Colonic mucosa (tissue), 4 donors: ENCODE measurements around the gene COMMD3. TPM values are rescaled to one million over a fixed set of nuclear protein-coding genes. Genes with fewer than 3 reads are reported as not detected.
"Not testable (repeated sequence)": the region's sequence is repeated elsewhere in the genome, so short reads cannot be mapped to it uniquely, and the experiment has no call there.

ENCODE experiments used
- DNase-seq: peaks from one replicate; pipeline ENCODE4 v3.0.0-alpha.2; 2020
- H3K27ac ChIP-seq: fragments of 200-600 bp; one replicate; pipeline ENCODE4 v1.8.0; 2021
- H3K27me3 ChIP-seq: fragments of 200-600 bp; one replicate; pipeline ENCODE4 v1.8.0; 2021
- H3K36me3 ChIP-seq: fragments of 200-600 bp; one replicate; pipeline ENCODE4 v1.8.0; 2021
- H3K4me1 ChIP-seq: fragments of 200-600 bp; one replicate; pipeline ENCODE4 v1.8.0; 2021; ENCODE audit warnings: mild to moderate bottlenecking
- H3K4me3 ChIP-seq: fragments of 200-600 bp; one replicate; pipeline ENCODE4 v1.8.0; 2021
- H3K9ac ChIP-seq, 2 donors: one replicate each; pipeline ENCODE4 v1.7.0; 2013; ENCODE audit warnings: control low read depth in 2 of 2, low read depth in 2 of 2, low read length in 2 of 2
- H3K9me3 ChIP-seq: fragments of 200-600 bp; one replicate; pipeline ENCODE4 v1.8.0; 2021
- CTCF ChIP-seq: fragments of 200-600 bp; IDR thresholded peaks from one replicate; pipeline ENCODE4 v1.8.0; 2022; ENCODE audit warnings: antibody characterized with exemption, mild to moderate bottlenecking
- intact Hi-C: fragments of 100-400 bp; cut with DNase I; formaldehyde crosslinking; loops from one replicate; pipeline ENCODE4 v1.14.1; 2022
- total RNA-seq, 2 donors: library from RNA; stranded (reverse); fragmentation: NEBNext Ultra II Directional in 1 of 2; extraction: Animal tissue kit (Norgen Biotek cat#: 25700) in 1 of 2; gene quantifications; one replicate each; pipeline ENCODE4 v1.2.1, GENCODE V29; 2021
- donor health status: healthy.
- donor health status: DM: no; HTN: no; CAD: no.
- donor health status: DM: no; HTN: no; CAD: no.

The COMMD3 gene
- total RNA-seq, 2 donors from 2014 or later = 41.3 to 45.7 TPM

- Histone ChIP-seq H3K27ac (no peak overlapping the region), H3K27me3 (no peaks in the 10 kb centered on the region), H3K4me3 (no peak overlapping the region), H3K36me3 (no peaks in the 10 kb centered on the region), H3K4me1 (no peaks in the 10 kb centered on the region), H3K9ac (no peak overlapping the region), H3K9me3 (no peaks in the 10 kb centered on the region)
- DNase-seq = no peak
- intact Hi-C loops = no loop called here
- TF ChIP-seq CTCF = no peak
These were observed 40.2 kb downstream of the COMMD3 start for GRCh38 chr10:22356324-22356873.

GRCh38 chr10:22357770-22358169 is 41.6 kb downstream of the COMMD3 start:
- H3K4me1 ChIP-seq, H3K9me3 ChIP-seq, intact Hi-C loops, H3K4me3 ChIP-seq, H3K27me3 ChIP-seq, DNase-seq, H3K9ac ChIP-seq, H3K27ac ChIP-seq, H3K36me3 ChIP-seq: not testable (repeated sequence)

- H3K36me3 ChIP-seq = no peaks in the 10 kb centered on the region
- H3K4me1 ChIP-seq = no peaks in the 10 kb centered on the region
- H3K9ac ChIP-seq = no peak overlapping the region
- H3K27me3 ChIP-seq = no peaks in the 10 kb centered on the region
- no peak overlapping the region for H3K4me3 ChIP-seq
- no peaks in the 10 kb centered on the region for H3K9me3 ChIP-seq
- TF ChIP-seq CTCF = no peak
- no peak for DNase-seq
- intact Hi-C loops = no loop called here
- H3K27ac ChIP-seq = no peak overlapping the region
These were observed 47.1 kb downstream of the COMMD3 start for GRCh38 chr10:22363305-22363704.

- H3K27me3 ChIP-seq = no peaks in the 10 kb centered on the region
- no peak for DNase-seq
- H3K27ac ChIP-seq = no peak overlapping the region
- no peaks in the 10 kb centered on the region for H3K36me3 ChIP-seq
- H3K4me1 ChIP-seq = no peaks in the 10 kb centered on the region
- TF ChIP-seq CTCF = no peak
- no peaks in the 10 kb centered on the region for H3K9me3 ChIP-seq
- intact Hi-C loops = no loop called here
- H3K9ac ChIP-seq = no peak overlapping the region
- no peak overlapping the region for H3K4me3 ChIP-seq
These were observed 48.4 kb downstream of the COMMD3 start for GRCh38 chr10:22364407-22365140.

- H3K27ac ChIP-seq = no peak overlapping the region
- intact Hi-C loops = no loop called here
- H3K4me3 ChIP-seq = no peak overlapping the region
- TF ChIP-seq CTCF = no peak
- no peak for DNase-seq
- H3K36me3 ChIP-seq = no peaks in the 10 kb centered on the region
- H3K27me3 ChIP-seq = no peaks in the 10 kb centered on the region
- no peaks in the 10 kb centered on the region for H3K9me3 ChIP-seq
- H3K4me1 ChIP-seq = no peaks in the 10 kb centered on the region
- no peak overlapping the region for H3K9ac ChIP-seq
These were observed 49.0 kb downstream of the COMMD3 start for GRCh38 chr10:22365233-22365632.
